Smooth muscle cell of trachea (primary cell): Measurements from ENCODE around the gene TRIM37. TPM values are rescaled to one million over a fixed set of nuclear protein-coding genes. Genes with fewer than 3 reads are reported as not detected.

Experiments
- total RNA-seq: library from RNA; depleted of rRNA; stranded (reverse); fragments of >200 nt; gene quantifications from 2 replicates; pipeline ENCODE4 v1.2.1, GENCODE V29; 2014

Gene TRIM37
- 39.3 and 42.2 TPM in 2 replicates for total RNA-seq

DNA sequence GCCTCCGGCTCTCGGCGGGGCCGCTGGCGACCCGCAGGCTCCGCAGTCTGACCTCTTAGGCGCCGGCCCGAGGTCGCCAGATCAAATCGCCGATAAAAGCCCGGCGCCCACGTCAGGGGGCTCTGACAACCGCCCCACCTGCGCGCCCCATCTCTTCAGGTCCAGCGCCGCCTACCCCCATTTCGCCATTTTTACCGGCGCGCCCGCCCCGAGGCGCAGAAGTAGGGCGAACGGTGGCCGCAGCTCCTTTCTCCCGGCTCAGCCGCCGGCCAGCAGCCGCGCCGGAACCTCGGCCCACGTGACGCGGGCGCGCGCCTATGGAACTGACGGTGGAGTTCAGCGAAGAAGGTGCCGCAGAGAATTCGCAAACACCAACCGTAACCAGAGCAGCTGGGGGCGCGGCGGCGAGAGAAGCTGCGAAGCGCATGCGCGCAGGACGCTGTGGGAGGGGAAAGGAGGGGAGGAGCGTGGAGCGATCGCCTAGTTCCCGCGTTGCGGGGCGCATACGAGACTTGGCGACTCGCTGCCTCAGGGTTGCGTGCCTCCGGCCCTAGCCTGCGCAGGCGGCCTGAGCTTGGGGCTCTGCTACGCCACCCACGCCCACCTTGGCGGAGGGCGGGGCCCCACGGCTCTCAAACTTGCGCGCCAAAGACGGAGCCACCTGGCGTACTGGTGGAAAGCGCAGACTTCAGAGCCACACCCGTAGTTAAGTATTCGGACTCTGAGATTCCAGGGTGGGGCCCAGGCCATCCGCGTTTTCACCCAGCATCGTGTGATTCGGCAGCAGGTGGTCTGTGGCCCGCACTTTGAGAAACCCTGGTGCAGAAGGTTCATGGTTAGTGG is at the start of gene TRIM37:
TRIM37 (minus strand) TSS at position 418 of the 843 bp plus-strand sequence. CDS start 419 bp downstream, outside the sequence.

DNA sequence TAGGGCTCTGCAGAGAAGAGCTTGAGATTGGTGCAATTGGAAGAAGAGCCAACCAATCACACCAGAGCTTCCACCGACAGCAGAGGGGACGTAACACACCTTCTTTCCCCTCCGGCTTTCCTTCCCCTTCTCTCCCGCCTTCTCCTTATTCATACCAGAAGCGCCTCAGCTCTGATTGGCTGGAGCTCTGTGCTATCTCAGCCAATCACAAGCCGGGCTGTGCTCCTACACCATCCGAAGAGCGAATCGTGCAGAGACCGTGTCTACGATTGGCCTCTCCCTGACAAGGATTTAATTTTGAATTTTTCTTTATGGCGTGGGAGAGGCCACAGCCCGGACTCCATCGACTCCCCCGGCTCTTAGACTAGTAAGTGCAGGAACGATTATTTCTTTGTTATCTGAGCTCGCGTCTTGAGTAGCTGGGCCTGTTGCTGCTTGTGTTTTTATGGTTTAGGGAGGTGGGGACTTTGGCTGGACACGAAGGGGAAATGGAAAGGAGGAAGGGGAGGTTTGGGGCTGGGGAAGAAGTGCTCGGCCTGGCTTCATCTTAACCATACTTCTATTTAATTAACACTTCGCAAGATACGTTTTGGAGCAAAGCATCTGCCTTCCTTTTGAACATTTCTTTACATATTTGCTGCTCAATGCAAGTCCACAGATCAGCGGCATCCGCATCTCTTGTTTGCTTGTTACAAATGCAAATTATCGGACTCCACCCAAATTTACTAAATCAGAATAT is 48.9 kb upstream of the TRIM37 start, which contains the start of gene PRR11:
PRR11 (plus strand) TSS at position 308 of the 739 bp plus-strand sequence. CDS start 14,007 bp downstream, outside the sequence.

DNA sequence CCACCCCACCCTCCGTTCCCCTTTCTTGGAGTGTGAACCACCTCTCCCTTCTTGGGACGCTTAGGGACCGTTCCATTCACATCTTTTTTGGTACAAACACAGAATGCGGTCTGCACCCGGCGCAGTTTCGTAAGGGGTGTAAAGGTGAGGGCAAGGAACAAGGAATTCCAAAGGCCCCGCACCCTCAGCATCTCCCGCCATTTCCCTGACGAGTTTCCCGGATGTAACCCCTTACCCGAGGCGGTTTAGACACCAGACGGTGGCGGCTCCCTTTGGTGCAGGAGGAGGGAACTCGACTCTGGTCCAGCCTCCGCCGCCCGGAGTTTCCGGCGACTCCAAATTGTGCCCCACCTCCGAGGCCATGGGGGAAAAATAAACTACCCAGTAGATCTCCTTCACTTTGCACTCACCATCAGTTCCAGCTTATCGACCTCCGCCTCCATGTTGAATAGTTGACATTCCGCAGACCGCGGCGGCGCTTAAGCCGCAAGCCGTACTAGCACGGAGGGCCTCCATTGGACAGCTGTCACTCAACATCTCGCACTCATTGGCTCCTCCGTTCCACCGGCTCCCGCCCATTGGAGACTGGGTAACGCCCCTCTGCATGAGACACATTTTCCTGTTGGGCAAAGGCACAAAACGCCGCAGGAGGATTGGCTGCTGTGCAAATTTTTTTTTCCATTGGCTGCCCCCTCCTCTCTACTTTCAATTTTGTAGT is 48.2 kb upstream of the TRIM37 start, which contains the start of gene SKA2:
SKA2 (minus strand) TSS at position 466 of the 718 bp plus-strand sequence; CDS start at position 443, 23 bp downstream.

Other genes with a start within 250 kb of the TRIM37 start
- 28.0 and 91.6 TPM in 2 replicates for gene SKA2, start 48.3 kb upstream of the TRIM37 start, total RNA-seq
- 2.8 and 20.7 TPM in 2 replicates for gene PRR11, start 48.9 kb upstream of the TRIM37 start, total RNA-seq
- gene SMG8, start 103.2 kb upstream of the TRIM37 start, total RNA-seq: 18.0 and 24.0 TPM in 2 replicates
- gene GDPD1, start 113.6 kb upstream of the TRIM37 start, total RNA-seq: 0.17 and 0.73 TPM in 2 replicates
- 8.4 and 14.1 TPM in 2 replicates for gene YPEL2, start 224.8 kb upstream of the TRIM37 start, total RNA-seq